Adipocyte (in vitro differentiated cells): ENCODE measurements around the gene SLC28A1.
"Not testable (repeated sequence)": the region's sequence is repeated elsewhere in the genome, so short reads cannot be mapped to it uniquely, and the experiment has no call there.

ENCODE experiments used
- DNase-seq: peaks from one replicate; pipeline ENCODE4 v3.0.0-alpha.2; 2015; ENCODE audit warnings: low read depth
- H3K27me3 ChIP-seq: replicated peaks from 2 replicates; pipeline ENCODE4 v1.7.0; 2013; ENCODE audit warnings: mild to moderate bottlenecking, low read length, moderate library complexity; ENCODE audit not compliant: control insufficient read depth, insufficient read depth
- H3K36me3 ChIP-seq: 2 replicates; pipeline ENCODE4 v1.7.0; 2013; ENCODE audit warnings: low read length, mild to moderate bottlenecking, moderate library complexity; ENCODE audit not compliant: control insufficient read depth, insufficient read depth, severe bottlenecking
- H3K4me1 ChIP-seq: 2 replicates; pipeline ENCODE4 v1.7.0; 2013; ENCODE audit warnings: mild to moderate bottlenecking, low read length, moderate library complexity; ENCODE audit not compliant: control insufficient read depth, insufficient read depth
- H3K4me3 ChIP-seq: 2 replicates; pipeline ENCODE4 v1.7.0; 2013; ENCODE audit warnings: mild to moderate bottlenecking, low read length, moderate library complexity
- H3K9ac ChIP-seq: 2 replicates; pipeline ENCODE4 v1.7.0; 2013; ENCODE audit warnings: mild to moderate bottlenecking, low read length, moderate library complexity
- H3K9me3 ChIP-seq: 2 replicates; pipeline ENCODE4 v1.7.0; 2013; ENCODE audit warnings: mild to moderate bottlenecking, low read length, moderate library complexity; ENCODE audit not compliant: control insufficient read depth

SLC28A1 gene

DNA sequence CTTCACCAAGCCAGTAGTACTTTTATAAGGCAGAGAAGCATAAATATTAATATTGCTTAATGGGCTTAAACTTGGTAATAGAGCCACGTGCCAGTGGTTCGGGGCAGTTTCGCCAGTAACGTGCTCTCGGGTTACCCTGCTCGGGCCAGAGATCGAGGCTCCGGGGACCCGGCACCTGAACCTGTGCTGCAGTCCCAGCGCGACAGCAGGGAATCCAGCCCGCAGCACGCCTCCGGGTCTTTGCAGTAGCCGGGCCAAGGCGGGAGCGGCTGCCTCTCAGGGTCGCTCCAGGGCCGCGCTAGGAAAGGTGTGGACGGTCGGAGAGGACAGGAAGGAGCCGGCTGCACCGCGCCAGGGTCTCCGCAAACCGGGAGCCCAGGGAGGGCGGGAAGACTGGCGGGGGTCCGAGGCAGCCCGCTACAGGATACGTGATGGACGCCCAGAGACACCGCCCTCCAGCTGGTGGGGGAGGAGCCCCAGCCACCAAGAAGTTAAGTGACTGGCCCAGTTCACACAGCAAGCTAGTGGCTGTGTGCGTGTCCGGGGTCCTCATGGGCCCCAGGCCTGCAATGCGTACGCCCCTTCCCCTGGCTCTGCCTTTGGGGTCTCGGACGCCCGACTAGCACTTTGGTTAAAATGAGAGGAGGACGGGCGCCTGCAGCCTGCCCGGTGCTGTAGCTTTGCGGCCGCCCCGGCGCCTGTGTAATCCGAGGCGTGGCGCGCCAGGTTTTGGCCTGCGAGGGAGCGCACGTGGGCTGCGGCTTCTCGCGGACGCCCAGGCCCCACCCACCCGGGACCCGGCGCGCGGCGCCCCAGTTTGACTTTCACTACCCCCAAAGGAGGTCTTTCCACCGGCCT is 96.0 kb downstream of the SLC28A1 start:
- H3K36me3 ChIP-seq = no peaks in the 10 kb centered on the region
- peaks cover 17% of the 10 kb centered on the region for H3K4me1 ChIP-seq
- no peaks in the 10 kb centered on the region for H3K27me3 ChIP-seq
- DNase-seq = peak; percentile 93
- H3K9ac ChIP-seq = peak overlapping the region; percentile 86
- H3K4me3 ChIP-seq = peak overlapping the region; percentile 92
- H3K9me3 ChIP-seq = no peaks in the 10 kb centered on the region

DNA sequence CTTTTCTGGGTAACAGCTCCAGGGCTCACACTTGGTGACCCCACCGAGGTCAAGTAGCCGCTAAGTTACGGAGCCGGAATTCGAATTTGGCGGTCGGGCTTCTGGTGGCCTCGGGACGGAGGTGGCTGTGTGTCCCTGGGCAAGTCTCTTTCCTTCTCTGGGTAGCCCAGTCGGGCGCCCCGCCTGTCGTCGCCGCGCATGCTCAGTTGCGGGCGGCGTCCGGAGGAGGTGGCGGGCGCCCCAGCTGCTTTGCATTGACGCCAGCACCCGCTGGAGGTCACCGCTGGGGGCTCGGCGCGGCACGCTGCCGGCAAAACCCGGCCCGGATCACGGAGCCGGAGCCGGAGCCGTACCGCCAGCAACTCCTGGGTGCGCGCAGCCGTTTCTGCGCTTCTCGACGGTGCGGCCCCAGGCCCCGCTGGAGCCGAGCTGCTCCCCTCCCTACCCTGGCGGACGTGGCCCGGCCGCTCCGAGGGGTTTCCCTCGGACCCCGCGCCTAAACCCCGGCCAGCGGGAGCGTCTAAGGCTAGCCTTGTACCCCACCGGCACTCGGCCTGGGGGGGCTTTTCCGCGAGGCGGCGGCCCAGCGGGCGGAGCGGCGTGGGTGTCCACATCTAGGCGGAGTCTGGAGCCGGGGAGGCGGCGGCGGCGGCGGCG is 96.7 kb downstream of the SLC28A1 start:
- peak; percentile 97 for DNase-seq
- Histone ChIP-seq H3K9ac (peak overlapping the region; percentile 86), H3K36me3 (no peaks in the 10 kb centered on the region), H3K4me3 (peak overlapping the region; percentile 92), H3K4me1 (peaks cover 17% of the 10 kb centered on the region), H3K27me3 (no peaks in the 10 kb centered on the region), H3K9me3 (no peaks in the 10 kb centered on the region)

DNA sequence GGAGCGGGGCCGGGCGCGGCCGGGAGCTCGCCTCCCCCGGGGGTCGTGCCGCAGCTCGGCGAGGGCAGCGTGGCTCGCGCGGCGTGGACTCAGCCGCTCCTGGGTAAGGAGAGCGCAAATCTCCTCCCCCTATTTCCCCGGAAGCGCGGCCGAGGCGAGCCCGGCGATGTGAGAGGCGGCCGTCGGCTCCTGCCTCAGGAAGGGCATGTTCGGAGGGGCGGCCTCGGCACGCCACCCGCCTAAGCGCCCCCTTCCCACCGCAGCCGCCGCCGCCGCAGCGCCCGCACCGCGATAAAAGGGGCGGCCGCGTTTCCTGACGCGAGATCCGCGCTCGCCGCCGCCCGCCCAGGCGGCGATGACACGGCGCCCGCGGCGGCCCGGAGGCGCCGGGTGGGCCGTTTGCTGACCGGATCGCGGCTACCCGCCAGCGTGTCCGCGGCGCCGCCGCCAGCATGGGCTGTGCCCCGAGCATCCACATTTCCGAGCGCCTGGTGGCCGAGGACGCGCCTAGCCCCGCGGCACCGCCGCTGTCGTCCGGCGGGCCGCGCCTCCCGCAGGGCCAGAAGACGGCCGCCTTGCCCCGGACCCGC is 97.3 kb downstream of the SLC28A1 start, which contains the start of gene PDE8A:
Gene PDE8A (plus strand): TSS at position 146 of the 590 bp plus-strand sequence. CDS start 307 bp downstream, at position 453.
- DNase-seq = peak; percentile 78
- Histone ChIP-seq H3K4me1 (peaks cover 20% of the 10 kb centered on the region), H3K36me3 (no peaks in the 10 kb centered on the region), H3K9me3 (no peaks in the 10 kb centered on the region), H3K9ac (peak within 1 kb of the TSS; percentile 86), H3K27me3 (no peaks in the 10 kb centered on the region), H3K4me3 (peak within 1 kb of the TSS; percentile 92)

DNA sequence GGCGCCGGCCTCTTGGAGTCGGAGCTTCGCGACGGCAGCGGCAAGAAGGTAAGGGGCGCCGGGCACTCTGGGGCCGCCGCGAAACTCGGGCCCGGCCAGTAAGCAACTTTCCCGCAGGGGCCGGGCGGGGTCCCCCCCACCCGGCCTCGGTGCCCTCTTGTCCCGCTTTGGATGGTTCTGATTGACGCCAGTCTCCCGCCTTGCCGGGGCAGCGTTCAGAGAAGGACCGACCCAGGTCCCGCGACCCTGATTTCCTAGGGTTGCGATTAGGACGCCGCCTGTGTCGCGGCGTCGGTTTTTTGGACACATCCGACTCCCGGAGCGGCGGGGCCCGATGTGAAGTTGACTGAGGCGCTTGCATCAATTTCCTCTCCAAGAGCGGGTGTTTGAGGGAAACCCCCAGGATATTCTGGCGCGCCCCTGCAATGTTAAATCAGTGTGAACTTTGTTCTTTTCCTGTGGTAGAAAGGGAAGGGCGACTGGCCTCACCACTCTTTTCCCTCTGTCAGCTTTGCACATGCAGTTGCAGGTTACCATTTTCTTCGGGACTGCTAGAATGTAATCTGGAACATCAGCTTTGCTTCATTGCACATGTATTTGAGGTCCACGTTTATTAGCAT is 97.9 kb downstream of the SLC28A1 start:
- DNase-seq = peak; percentile 36
- Histone ChIP-seq H3K27me3 (no peaks in the 10 kb centered on the region), H3K36me3 (no peaks in the 10 kb centered on the region), H3K9ac (peak overlapping the region; percentile 86), H3K4me1 (peaks cover 21% of the 10 kb centered on the region), H3K4me3 (peak overlapping the region; percentile 92), H3K9me3 (no peaks in the 10 kb centered on the region)

DNA sequence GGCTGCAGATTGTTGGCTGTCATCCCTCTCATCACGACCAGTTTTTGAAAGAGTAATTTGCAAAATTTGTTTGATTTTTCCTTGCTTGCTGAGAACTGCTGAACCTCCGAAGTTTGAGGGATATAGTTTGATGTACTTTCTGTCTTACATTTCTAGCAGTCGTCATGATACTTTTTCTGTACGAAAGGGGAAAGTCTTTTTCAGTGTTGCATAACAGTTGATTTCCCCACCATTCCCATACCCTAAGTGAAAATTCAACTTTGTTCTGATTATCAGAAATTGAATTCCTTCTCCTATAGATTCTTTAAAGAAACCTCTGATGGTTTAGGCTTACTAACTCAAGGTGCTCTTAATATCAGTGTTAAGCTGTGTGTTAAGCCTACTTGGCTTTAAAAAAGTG is 98.8 kb downstream of the SLC28A1 start:
- peaks cover 28% of the 10 kb centered on the region for H3K4me1 ChIP-seq
- no peaks in the 10 kb centered on the region for H3K9me3 ChIP-seq
- peak overlapping the region; percentile 86 for H3K9ac ChIP-seq
- no peak for DNase-seq
- peak overlapping the region; percentile 92 for H3K4me3 ChIP-seq
- no peaks in the 10 kb centered on the region for H3K27me3 ChIP-seq
- no peaks in the 10 kb centered on the region for H3K36me3 ChIP-seq

DNA sequence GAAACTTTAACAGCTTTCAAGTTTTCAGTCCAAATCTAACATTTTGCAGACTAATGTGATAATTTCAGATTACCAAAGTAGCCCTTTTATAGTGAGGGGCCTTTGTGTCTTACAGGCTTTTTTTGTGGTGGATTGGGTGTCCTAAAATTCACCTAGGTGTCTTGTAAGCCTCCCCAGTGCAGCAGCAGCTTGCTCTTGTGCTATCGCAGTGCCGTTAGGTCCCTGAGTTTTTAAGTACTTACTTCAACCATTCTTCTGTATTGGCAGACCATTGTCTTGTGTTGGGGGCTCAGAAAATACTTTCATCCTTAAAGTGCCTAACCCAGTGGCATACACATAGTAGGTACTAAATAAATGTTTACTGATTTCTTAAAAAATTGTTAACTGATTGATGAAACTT is 99.2 kb downstream of the SLC28A1 start:
- Histone ChIP-seq H3K4me1 (peaks cover 32% of the 10 kb centered on the region), H3K4me3 (peak overlapping the region; percentile 92), H3K36me3 (no peaks in the 10 kb centered on the region), H3K9me3 (no peaks in the 10 kb centered on the region), H3K9ac (peak overlapping the region; percentile 86), H3K27me3 (no peaks in the 10 kb centered on the region)
- no peak for DNase-seq

DNA sequence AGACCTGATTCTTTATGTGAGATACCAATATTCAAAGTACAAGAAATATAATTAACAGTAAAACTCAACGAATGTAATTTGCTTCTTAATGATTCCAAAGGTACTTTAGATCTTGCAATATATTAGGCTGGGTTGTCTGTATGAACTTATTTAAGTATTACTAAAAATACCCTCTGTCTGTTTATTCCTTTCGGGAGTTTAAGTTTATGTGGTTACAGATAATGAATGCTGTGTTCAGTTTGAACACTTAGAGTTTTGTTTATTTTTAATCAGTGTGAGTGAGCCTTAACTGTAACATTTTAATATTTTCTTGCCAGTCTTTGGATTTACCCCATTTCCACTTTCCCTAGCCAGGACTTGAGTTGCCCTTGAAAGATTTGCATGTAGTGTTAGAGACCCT is 100.7 kb downstream of the SLC28A1 start:
- H3K9ac ChIP-seq = no peak overlapping the region
- H3K27me3 ChIP-seq = no peaks in the 10 kb centered on the region
- no peaks in the 10 kb centered on the region for H3K9me3 ChIP-seq
- no peak for DNase-seq
- no peak overlapping the region for H3K4me3 ChIP-seq
- peaks cover 34% of the 10 kb centered on the region for H3K4me1 ChIP-seq
- no peaks in the 10 kb centered on the region for H3K36me3 ChIP-seq

DNA sequence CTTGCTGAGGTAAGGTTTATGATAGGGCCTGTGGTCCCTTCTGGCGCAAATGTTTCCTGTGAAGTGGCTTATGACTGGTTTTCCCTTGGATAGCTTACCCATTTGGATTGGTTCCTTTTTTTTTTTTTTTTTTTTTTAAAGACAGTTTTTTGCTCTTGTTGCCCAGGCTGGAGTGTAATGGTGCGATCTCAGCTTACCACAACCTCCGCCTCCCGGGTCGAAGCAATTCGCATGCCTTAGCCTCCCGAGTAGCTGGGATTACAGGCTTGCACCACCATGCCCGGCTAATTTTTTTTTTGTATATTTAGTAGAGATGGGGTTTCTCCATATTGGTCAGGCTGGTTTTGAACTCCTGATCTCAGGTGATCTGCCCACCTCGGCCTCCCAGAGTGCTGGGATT is 102.9 kb downstream of the SLC28A1 start:
- not testable (repeated sequence) for H3K4me3 ChIP-seq, DNase-seq, H3K36me3 ChIP-seq, H3K9ac ChIP-seq, H3K9me3 ChIP-seq, H3K27me3 ChIP-seq
- H3K4me1 ChIP-seq = peaks cover 44% of the 10 kb centered on the region

DNA sequence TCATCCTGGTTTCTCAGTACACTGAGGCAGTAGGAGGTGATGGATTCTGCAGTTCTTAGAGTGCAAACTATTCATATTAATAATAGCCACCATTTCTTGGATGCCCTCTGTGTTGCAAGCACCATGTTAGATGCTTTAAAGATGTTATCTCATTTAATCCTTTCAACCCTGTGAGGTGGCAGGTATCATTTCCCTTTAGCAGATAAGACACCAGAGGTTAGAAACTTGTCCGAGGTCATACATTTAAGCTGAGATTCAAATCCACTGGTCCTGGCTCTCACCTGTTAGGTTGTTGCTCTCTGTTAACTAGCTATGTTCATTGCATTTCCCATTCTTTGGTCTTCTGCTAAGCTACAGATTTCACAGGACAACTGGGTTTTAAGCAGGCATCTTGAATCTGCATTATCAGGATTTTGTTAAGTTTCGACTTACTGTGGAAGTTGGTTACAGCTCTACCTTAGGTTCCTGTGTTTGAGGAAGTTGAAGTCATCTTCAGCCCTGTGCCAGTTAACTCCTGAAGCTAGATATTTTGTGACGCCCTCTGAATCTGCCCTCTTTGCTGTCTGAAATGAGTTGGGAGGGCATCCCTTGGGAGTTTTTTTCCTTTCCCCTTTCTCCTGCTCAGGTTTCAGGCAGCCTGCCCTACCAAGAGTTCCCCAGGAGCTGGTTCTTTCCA is 103.6 kb downstream of the SLC28A1 start:
- peaks cover 49% of the 10 kb centered on the region for H3K4me1 ChIP-seq
- H3K9ac ChIP-seq = no peak overlapping the region
- H3K36me3 ChIP-seq = no peaks in the 10 kb centered on the region
- no peak overlapping the region for H3K4me3 ChIP-seq
- no peak for DNase-seq
- no peaks in the 10 kb centered on the region for H3K9me3 ChIP-seq
- H3K27me3 ChIP-seq = no peaks in the 10 kb centered on the region

DNA sequence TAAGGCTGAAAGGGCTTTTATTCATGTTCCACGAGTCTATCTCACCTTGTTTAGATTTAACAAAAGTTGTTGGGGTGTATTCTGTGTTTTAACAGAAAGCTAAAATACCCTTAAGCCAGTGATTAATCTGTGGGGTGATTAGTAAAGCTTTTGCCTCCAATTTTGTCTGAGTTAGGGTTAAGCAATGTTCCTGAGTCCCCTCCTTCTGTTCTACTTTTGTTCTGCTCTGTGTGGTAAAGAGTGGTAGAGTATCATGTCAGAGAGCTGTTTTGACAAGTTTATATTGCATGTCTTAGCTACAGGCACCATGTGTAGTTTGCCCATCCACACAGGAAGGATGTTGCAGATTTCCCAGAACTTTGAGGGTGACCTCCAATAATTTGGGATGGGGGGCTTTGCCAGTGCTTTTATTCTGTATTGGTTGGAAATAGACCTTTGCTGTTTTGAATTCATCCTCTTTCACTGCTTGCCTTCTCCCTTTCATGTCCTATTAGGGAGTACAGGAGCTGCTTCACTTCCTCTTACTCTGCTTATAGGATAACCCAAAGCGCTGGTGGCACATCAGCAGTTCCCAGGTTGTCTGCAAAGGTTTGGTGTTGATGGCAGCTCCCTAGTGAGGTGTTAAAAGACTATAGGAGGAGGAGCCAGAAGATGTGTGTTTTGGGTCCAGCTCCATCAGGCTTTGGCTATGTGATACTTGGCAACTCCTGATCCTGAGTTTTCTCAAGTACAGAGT is 104.6 kb downstream of the SLC28A1 start:
- H3K36me3 ChIP-seq = no peaks in the 10 kb centered on the region
- no peak for DNase-seq
- no peaks in the 10 kb centered on the region for H3K27me3 ChIP-seq
- H3K4me3 ChIP-seq = no peak overlapping the region
- peaks cover 45% of the 10 kb centered on the region for H3K4me1 ChIP-seq
- no peak overlapping the region for H3K9ac ChIP-seq
- no peaks in the 10 kb centered on the region for H3K9me3 ChIP-seq
